ENCODE results near the gene RALGAPA1.

Gene RALGAPA1

DNA sequence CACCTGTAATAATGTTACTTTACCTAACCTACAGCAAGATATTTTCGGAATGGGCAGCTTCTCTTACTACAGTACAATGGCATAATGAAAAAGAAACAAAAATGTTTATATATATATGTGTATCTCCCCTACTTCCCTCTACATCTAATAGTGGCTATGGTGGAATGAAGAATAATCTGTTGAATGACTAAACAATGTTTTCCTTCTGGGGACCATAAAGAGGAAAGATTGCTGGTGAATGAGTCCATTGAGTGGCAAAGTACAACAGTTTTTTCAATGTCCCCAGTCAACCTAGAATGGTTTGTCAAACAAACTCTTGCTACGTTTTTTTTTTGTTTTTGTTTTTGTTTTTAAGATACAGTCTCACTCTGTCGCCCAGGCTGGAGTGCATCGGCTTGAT, 47.2 kb downstream of the RALGAPA1 start:
- no peaks in the 10 kb centered on the region for H4K20me1 ChIP-seq (ENCODE audit: insufficient read depth, low read length)
- no peaks in the 10 kb centered on the region for H3K27me3 ChIP-seq (ENCODE audit: insufficient read depth, low read length)
- no peak overlapping the region for H3K4me3 ChIP-seq (ENCODE audit: low read depth, low read length, poor library complexity, severe bottlenecking)
- no peak overlapping the region for H3K9ac ChIP-seq (ENCODE audit: low read length)
- no peaks in the 10 kb centered on the region for H3K79me2 ChIP-seq (ENCODE audit: insufficient read depth, low read length)
- no peaks in the 10 kb centered on the region for H3K9me3 ChIP-seq (ENCODE audit: low read length)
- H3F3A ChIP-seq (ENCODE audit: insufficient read depth, low read length), result no peaks in the 10 kb centered on the region; the same call in 1 of the 2 replicates
- TF ChIP-seq EZH2 (IDR thresholded peaks at IDR 0.05; ENCODE audit: borderline replicate concordance, low read length), result no peak
- TF ChIP-seq, protein P1, sequence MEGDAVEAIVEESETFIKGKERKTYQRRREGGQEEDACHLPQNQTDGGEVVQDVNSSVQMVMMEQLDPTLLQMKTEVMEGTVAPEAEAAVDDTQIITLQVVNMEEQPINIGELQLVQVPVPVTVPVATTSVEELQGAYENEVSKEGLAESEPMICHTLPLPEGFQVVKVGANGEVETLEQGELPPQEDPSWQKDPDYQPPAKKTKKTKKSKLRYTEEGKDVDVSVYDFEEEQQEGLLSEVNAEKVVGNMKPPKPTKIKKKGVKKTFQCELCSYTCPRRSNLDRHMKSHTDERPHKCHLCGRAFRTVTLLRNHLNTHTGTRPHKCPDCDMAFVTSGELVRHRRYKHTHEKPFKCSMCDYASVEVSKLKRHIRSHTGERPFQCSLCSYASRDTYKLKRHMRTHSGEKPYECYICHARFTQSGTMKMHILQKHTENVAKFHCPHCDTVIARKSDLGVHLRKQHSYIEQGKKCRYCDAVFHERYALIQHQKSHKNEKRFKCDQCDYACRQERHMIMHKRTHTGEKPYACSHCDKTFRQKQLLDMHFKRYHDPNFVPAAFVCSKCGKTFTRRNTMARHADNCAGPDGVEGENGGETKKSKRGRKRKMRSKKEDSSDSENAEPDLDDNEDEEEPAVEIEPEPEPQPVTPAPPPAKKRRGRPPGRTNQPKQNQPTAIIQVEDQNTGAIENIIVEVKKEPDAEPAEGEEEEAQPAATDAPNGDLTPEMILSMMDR (IDR thresholded peaks at IDR 0.05; ENCODE audit: low read length), result no peak
- H2AFZ ChIP-seq (ENCODE audit: low read length), result no peak overlapping the region
- H3K36me3 ChIP-seq (ENCODE audit: insufficient read depth, low read length), result no peaks in the 10 kb centered on the region
- no peaks in the 10 kb centered on the region for H3K9me2 ChIP-seq (ENCODE audit: low read depth, low read length)
- H3K4me2 ChIP-seq (ENCODE audit: low read length), result no peak overlapping the region
- no peak overlapping the region for H3K27ac ChIP-seq (ENCODE audit: low read depth, low read length, poor library complexity, severe bottlenecking)
- H3K4me1 ChIP-seq (ENCODE audit: insufficient read depth, low read length, severe bottlenecking), result peaks cover 5% of the 10 kb centered on the region

DNA sequence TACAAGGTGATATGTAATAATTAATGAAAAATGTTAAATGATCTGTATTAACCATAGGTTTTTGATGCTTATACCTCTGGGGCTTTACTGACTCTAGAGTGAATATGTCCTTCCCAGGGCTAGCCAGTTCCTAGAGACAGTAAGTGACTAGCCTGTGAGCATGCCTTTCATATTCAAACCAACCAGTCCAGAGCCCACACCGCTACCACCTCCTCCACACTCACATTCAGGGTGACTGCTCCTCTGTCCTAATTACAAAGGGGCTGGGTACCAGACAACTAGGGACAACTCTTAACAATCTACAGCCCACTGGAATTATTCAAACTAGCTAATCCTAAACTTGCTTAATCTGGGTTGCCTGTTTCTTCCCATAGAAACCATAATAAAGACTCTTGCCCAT, 49.0 kb downstream of the RALGAPA1 start:
- no peaks in the 10 kb centered on the region for H3K9me2 ChIP-seq (ENCODE audit: low read depth, low read length)
- H3K4me3 ChIP-seq (ENCODE audit: low read depth, low read length, poor library complexity, severe bottlenecking), result no peak overlapping the region
- no peaks in the 10 kb centered on the region for H3K27me3 ChIP-seq (ENCODE audit: insufficient read depth, low read length)
- H3K4me2 ChIP-seq (ENCODE audit: low read length), result no peak overlapping the region
- TF ChIP-seq EZH2 (IDR thresholded peaks at IDR 0.05; ENCODE audit: borderline replicate concordance, low read length), result no peak
- TF ChIP-seq, protein P1 (IDR thresholded peaks at IDR 0.05; ENCODE audit: low read length), result no peak
- no peaks in the 10 kb centered on the region for H3K9me3 ChIP-seq (ENCODE audit: low read length)
- H3F3A ChIP-seq (ENCODE audit: insufficient read depth, low read length), result no peaks in the 10 kb centered on the region; the same call in 1 of the 2 replicates
- H3K9ac ChIP-seq (ENCODE audit: low read length), result no peak overlapping the region
- H4K20me1 ChIP-seq (ENCODE audit: insufficient read depth, low read length), result no peaks in the 10 kb centered on the region
- H3K79me2 ChIP-seq (ENCODE audit: insufficient read depth, low read length), result no peaks in the 10 kb centered on the region
- no peak overlapping the region for H2AFZ ChIP-seq (ENCODE audit: low read length)
- no peaks in the 10 kb centered on the region for H3K4me1 ChIP-seq (ENCODE audit: insufficient read depth, low read length, severe bottlenecking)
- H3K36me3 ChIP-seq (ENCODE audit: insufficient read depth, low read length), result 0 out of 2 replicates have a peak, but pooled peaks cover under 1% of the 10 kb centered on the region
- no peak overlapping the region for H3K27ac ChIP-seq (ENCODE audit: low read depth, low read length, poor library complexity, severe bottlenecking)

DNA sequence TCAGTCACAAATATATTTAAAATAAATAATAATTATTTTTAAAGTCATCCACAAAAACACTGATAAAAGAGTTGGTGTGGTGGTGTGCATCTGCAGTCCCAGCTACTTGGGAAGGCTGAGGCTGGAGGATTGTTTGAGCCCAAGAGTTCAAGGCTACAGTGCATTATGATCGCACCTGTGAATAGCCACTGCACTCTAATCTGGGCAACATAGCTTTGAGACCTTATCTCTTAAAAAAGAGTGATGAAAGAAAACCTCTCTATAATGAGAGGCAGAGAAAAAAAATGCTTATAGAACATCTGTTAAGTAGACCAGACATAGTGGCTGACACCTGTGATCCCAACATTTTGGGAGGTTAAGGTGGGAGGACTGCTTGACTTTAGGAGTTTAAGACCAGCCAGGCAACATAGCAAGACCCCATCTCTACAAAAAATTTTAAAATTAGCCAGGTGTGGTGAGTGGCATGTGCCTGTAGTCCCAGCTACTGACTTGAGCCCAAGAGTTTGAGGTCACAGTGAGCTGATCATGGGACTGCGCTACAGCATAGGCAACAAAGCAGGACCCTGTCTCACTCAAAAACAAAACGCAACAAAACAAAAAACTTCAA, 50.5 kb downstream of the RALGAPA1 start:
- H4K20me1 ChIP-seq (ENCODE audit: insufficient read depth, low read length), result no peaks in the 10 kb centered on the region
- H3K4me1 ChIP-seq (ENCODE audit: insufficient read depth, low read length, severe bottlenecking), result no peaks in the 10 kb centered on the region
- H3K36me3 ChIP-seq (ENCODE audit: insufficient read depth, low read length), result peaks cover 16% of the 10 kb centered on the region; the same call in 1 of the 2 replicates
- no peaks in the 10 kb centered on the region for H3K9me2 ChIP-seq (ENCODE audit: low read depth, low read length)
- no peak for TF ChIP-seq EZH2 (IDR thresholded peaks at IDR 0.05; ENCODE audit: borderline replicate concordance, low read length)
- TF ChIP-seq, protein P1 (IDR thresholded peaks at IDR 0.05; ENCODE audit: low read length), result no peak
- no peaks in the 10 kb centered on the region for H3K9me3 ChIP-seq (ENCODE audit: low read length)
- no peaks in the 10 kb centered on the region; the same call in 1 of the 2 replicates for H3F3A ChIP-seq (ENCODE audit: insufficient read depth, low read length)
- H3K4me3 ChIP-seq (ENCODE audit: low read depth, low read length, poor library complexity, severe bottlenecking), result no peak overlapping the region
- no peaks in the 10 kb centered on the region for H3K27me3 ChIP-seq (ENCODE audit: insufficient read depth, low read length)
- H2AFZ ChIP-seq (ENCODE audit: low read length), result no peak overlapping the region
- H3K4me2 ChIP-seq (ENCODE audit: low read length), result no peak overlapping the region
- H3K9ac ChIP-seq (ENCODE audit: low read length), result no peak overlapping the region
- no peak overlapping the region for H3K27ac ChIP-seq (ENCODE audit: low read depth, low read length, poor library complexity, severe bottlenecking)
- no peaks in the 10 kb centered on the region for H3K79me2 ChIP-seq (ENCODE audit: insufficient read depth, low read length)
